Smooth muscle cell (in vitro differentiated cells): Measurements from ENCODE around the gene NDUFA11. TPM values are rescaled to one million over a fixed set of nuclear protein-coding genes. Genes with fewer than 3 reads are reported as not detected.
"Not testable (repeated sequence)": the region's sequence is repeated elsewhere in the genome, so short reads cannot be mapped to it uniquely, and the experiment has no call there.

ENCODE experiments used
- DNase-seq: peaks from one replicate; lab custom pipeline; 2025; ENCODE audit not compliant: unreplicated experiment; lab: John Stamatoyannopoulos, UW
- H2AFZ ChIP-seq: fragments of 200-600 bp; sonication (generic); 2 replicates; pipeline ENCODE4 v1.6.0; 2016; ENCODE audit warnings: antibody characterized with exemption, low read depth, mild to moderate bottlenecking
- H3F3A ChIP-seq: fragments of 200-600 bp; sonication (generic); 2 replicates; pipeline ENCODE4 v1.6.0; 2017; ENCODE audit warnings: antibody characterized with exemption, low read depth
- H3K27ac ChIP-seq: fragments of 200-600 bp; sonication (generic); 2 replicates; pipeline ENCODE4 v1.5.1; 2016; ENCODE audit warnings: low read depth, mild to moderate bottlenecking
- H3K27me3 ChIP-seq: fragments of 200-600 bp; sonication (generic); 2 replicates; pipeline ENCODE4 v1.6.1; 2016; ENCODE audit warnings: low read depth, mild to moderate bottlenecking
- H3K36me3 ChIP-seq: fragments of 200-600 bp; sonication (generic); 2 replicates; pipeline ENCODE4 v1.5.1; 2016; ENCODE audit warnings: low read depth
- H3K4me1 ChIP-seq: fragments of 200-600 bp; sonication (generic); 2 replicates; pipeline ENCODE4 v1.5.1; 2016; ENCODE audit warnings: low read depth
- H3K4me2 ChIP-seq: fragments of 200-600 bp; sonication (generic); 2 replicates; pipeline ENCODE4 v1.6.0; 2016; ENCODE audit warnings: mild to moderate bottlenecking
- H3K4me3 ChIP-seq: fragments of 200-600 bp; sonication (generic); 2 replicates; pipeline ENCODE4 v1.5.1; 2016; ENCODE audit warnings: mild to moderate bottlenecking
- H3K79me2 ChIP-seq: fragments of 200-600 bp; sonication (generic); 2 replicates; pipeline ENCODE4 v1.6.0; 2016; ENCODE audit warnings: low read depth, mild to moderate bottlenecking
- H3K9ac ChIP-seq: fragments of 200-600 bp; sonication (generic); 2 replicates; pipeline ENCODE4 v1.6.0; 2016; ENCODE audit warnings: low read depth
- H3K9me3 ChIP-seq: fragments of 200-600 bp; sonication (generic); replicated peaks from 2 replicates; pipeline ENCODE4 v1.5.1; 2016; ENCODE audit warnings: low read depth
- H4K20me1 ChIP-seq: fragments of 200-600 bp; sonication (generic); 2 replicates; pipeline ENCODE4 v1.6.0; 2016; ENCODE audit warnings: low read depth
- WGBS: methylation state at CpG from one replicate; pipeline ENCODE4 v1.1.7; 2016; ENCODE audit warnings: low lambda C conversion rate; 5-methylcytosine and 5-hydroxymethylcytosine counted together
- polyA plus RNA-seq: library from polyadenylated mRNA; unstranded; fragments of >200 nt; fragmentation: Nextera tagmentation; extraction: Ambion mirVana; gene quantifications from 2 replicates; pipeline ENCODE4 v1.2.1, GENCODE V29; 2016
- total RNA-seq: library from RNA; depleted of rRNA; stranded (reverse); fragments of >200 nt; gene quantifications from 2 replicates; pipeline ENCODE4 v1.2.3, GENCODE V29; 2014
- TF ChIP-seq, protein P1 (sequence below): fragments of 200-600 bp; sonication (generic); IDR thresholded peaks from 2 replicates; pipeline ENCODE4 v1.5.1; 2017; ENCODE audit warnings: borderline replicate concordance, mild to moderate bottlenecking, antibody characterized with exemption; ENCODE audit not compliant: insufficient read depth, poor library complexity, severe bottlenecking

The NDUFA11 gene
- total and polyA plus RNA-seq, 2 experiments from 2014 or later: 169 to 493 TPM

DNA sequence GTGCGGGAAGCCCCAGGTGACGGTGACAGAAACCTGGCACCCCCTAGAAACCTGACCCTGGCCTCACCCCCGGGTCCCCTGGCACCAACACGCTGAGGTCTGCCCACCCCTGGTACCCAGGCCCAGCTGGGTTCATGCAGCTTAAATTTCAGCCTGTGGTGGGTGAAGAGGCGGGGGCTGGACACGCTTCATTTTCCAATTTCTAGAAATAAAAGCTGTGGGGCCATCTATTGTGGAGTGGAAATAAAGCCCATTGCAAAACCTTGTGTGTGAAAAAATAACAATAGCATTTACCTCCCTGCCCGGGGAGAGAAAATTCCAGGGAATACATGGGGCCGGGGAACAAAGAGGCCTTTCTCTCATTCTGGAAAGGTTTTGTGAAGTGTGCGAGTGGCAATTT, 25.7 kb downstream of the NDUFA11 start:
- Histone ChIP-seq H3K9me3 (no peaks in the 10 kb centered on the region), H3F3A (no peaks in the 10 kb centered on the region), H2AFZ (no peak overlapping the region), H3K9ac (no peak overlapping the region), H3K36me3 (no peaks in the 10 kb centered on the region), H3K4me2 (no peak overlapping the region), H3K27me3 (no peaks in the 10 kb centered on the region), H3K79me2 (no peaks in the 10 kb centered on the region), H4K20me1 (no peaks in the 10 kb centered on the region), H3K4me3 (no peak overlapping the region), H3K27ac (no peak overlapping the region), H3K4me1 (peaks cover 10% of the 10 kb centered on the region)
- TF ChIP-seq, protein P1, sequence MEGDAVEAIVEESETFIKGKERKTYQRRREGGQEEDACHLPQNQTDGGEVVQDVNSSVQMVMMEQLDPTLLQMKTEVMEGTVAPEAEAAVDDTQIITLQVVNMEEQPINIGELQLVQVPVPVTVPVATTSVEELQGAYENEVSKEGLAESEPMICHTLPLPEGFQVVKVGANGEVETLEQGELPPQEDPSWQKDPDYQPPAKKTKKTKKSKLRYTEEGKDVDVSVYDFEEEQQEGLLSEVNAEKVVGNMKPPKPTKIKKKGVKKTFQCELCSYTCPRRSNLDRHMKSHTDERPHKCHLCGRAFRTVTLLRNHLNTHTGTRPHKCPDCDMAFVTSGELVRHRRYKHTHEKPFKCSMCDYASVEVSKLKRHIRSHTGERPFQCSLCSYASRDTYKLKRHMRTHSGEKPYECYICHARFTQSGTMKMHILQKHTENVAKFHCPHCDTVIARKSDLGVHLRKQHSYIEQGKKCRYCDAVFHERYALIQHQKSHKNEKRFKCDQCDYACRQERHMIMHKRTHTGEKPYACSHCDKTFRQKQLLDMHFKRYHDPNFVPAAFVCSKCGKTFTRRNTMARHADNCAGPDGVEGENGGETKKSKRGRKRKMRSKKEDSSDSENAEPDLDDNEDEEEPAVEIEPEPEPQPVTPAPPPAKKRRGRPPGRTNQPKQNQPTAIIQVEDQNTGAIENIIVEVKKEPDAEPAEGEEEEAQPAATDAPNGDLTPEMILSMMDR: no peak
- no peak for DNase-seq
- WGBS: 93% methylated on average over 9 of the region's 9 CpGs

DNA sequence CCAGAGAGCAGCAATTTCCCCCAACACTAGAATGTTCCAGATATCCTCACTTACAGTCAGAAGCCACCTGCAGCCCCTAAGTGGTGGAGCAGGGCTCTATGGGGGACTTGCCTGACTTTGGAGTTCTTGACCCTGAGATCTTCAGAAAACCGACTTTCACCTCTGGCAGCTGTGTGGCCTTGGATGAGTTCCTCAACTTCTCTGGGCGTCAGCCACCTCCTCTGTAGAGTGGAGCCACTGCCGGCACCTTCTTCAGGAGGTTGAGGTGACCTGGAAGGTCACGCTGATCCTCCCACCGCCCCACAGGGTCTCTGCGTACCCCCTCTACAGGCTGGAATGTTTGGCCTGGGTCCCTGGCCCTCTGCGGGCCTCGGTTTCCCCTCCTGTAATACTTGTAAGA, 26.2 kb downstream of the NDUFA11 start:
- Histone ChIP-seq H3K4me1 (peaks cover 10% of the 10 kb centered on the region), H3F3A (no peaks in the 10 kb centered on the region), H3K9me3 (no peaks in the 10 kb centered on the region), H3K9ac (no peak overlapping the region), H3K4me2 (no peak overlapping the region), H3K4me3 (no peak overlapping the region), H2AFZ (no peak overlapping the region), H3K27ac (no peak overlapping the region), H3K36me3 (no peaks in the 10 kb centered on the region), H3K79me2 (no peaks in the 10 kb centered on the region), H4K20me1 (no peaks in the 10 kb centered on the region), H3K27me3 (no peaks in the 10 kb centered on the region)
- TF ChIP-seq, protein P1: no peak
- DNase-seq: no peak
- WGBS: 90% methylated on average over 8 of the region's 8 CpGs

DNA sequence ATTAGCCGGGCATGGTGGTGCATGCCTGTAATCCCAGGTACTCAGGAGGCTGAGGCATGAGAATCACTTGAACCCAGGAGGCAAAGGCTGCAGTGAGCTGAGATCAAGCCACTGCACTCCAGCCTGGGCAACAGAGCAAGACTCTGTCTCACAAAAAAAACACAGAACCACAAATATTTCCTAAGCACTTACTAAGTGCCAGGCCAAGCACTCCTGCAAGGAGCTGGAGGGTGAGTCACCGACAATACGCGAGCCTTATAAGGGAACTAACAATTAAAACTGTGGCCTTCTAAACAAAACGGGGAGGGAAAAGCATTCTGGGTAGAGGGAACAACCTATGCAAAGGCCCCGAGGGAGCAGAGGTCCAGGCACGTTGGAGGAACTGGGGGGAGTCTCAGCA, 29.1 kb downstream of the NDUFA11 start:
- DNase-seq, H3K27ac ChIP-seq, H3K36me3 ChIP-seq, H4K20me1 ChIP-seq, H3F3A ChIP-seq, H3K9ac ChIP-seq, H3K79me2 ChIP-seq, H3K4me1 ChIP-seq, H3K4me3 ChIP-seq, H3K27me3 ChIP-seq, H3K4me2 ChIP-seq, H2AFZ ChIP-seq, H3K9me3 ChIP-seq: not testable (repeated sequence)
- WGBS: 64% methylated on average over 7 of the region's 7 CpGs

DNA sequence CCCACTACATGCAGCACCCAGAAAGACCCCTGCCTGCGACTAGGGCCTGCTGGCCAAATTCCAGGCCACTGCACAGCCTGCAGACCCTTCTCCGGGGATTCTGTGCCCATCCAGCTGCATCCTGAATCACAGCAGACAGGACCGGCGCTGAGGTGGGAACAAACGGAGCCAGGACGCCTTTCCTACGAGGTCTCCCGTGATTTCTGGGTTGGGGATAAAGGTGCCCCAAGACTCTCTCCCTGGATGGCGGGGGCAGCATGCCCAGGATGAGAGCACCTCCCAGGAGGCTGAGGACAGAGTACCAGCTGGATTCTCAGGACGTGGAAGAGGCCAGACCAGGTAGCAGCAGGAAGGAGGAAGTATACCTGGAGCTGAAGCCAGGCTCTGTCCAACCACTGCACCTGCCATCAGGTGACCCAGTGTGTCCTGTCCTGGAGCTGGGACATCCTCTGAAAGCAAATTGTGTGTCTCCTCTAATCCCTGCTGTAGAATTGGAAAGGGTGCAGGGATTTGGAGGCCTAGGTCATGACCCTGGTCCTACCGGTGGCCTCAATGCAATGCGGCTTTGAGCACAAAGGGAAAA, 29.9 kb downstream of the NDUFA11 start:
- Histone ChIP-seq H3F3A (no peaks in the 10 kb centered on the region), H3K4me3 (no peak overlapping the region), H3K27ac (no peak overlapping the region), H3K36me3 (no peaks in the 10 kb centered on the region), H3K9me3 (no peaks in the 10 kb centered on the region), H3K4me2 (no peak overlapping the region), H4K20me1 (no peaks in the 10 kb centered on the region), H3K27me3 (no peaks in the 10 kb centered on the region), H3K9ac (no peak overlapping the region), H2AFZ (no peak overlapping the region), H3K4me1 (no peaks in the 10 kb centered on the region), H3K79me2 (no peaks in the 10 kb centered on the region)
- TF ChIP-seq, protein P1: no peak
- 96% methylated on average over 12 of the region's 12 CpGs for WGBS
- DNase-seq: no peak
